Measurements from ENCODE around the gene GPATCH2.

GPATCH2 gene

DNA sequence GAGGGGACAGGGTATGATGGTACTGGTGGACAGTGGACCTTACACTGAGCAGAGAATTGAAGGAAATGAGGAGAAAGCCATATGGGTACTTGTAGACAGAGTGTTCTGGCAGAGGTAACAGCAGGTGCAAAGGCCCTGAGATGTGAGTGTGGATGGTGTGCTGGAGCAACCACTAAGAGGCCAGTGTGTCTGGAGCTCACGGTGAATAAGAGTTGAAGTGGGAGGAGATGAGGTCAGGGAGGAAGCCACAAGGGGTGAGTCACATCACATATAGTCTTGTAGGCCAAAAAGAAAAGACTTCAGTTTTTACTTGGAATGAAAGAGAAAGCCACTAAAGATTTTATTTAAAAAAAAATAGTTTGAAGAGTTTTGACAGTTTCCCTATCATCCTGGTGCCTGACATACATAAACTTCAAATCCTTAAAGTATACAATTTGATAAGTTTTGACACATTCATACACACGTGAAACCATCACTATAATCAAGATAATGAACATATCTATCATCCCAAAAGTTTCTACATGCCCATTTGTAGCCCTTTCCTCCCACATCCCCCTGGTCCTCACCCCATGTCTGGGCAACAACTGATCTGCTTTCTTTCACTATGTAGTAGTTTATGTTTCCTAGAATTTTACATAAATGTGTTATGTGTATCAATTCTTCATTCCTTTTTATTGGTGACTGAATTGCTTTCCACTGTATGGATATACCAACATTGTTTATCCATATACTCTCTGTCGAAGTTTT, 148.4 kb downstream of the GPATCH2 start:
- TF ChIP-seq TCF12 (IDR thresholded peaks at IDR 0.05; ENCODE audit: low read depth) (no peak), TAF1 (IDR thresholded peaks at IDR 0.05; ENCODE audit: low read depth) (no peak)

DNA sequence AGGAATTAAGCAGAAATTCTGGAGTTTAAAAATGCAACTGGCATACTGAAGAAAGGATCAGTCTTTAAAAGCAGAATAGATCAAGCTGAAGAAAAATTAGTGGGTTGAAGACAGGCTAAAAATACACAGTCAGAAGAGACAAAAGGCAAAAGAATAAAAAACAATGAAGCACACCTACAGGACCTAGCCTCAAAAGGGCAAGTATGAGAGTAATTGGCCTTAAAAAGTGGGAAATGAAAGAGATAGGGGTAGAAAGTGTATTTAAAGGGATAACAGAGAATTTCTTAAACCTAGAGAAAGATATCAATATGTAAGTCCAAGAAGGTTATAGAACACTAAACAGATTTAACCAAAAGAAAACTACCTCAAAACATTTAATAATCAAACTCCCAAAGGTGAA, 152.4 kb downstream of the GPATCH2 start:
- TF ChIP-seq TCF12 (IDR thresholded peaks at IDR 0.05; ENCODE audit: low read depth), result no peak
- TF ChIP-seq, protein P1, sequence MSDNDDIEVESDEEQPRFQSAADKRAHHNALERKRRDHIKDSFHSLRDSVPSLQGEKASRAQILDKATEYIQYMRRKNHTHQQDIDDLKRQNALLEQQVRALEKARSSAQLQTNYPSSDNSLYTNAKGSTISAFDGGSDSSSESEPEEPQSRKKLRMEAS (IDR thresholded peaks at IDR 0.05), result no peak
- no peak for TF ChIP-seq TEAD4 (IDR thresholded peaks at IDR 0.05)
- TF ChIP-seq TAF1 (IDR thresholded peaks at IDR 0.05; ENCODE audit: low read depth), result no peak
- TF ChIP-seq RAD21 (IDR thresholded peaks at IDR 0.05; ENCODE audit: low read depth), result no peak
- no peak for TF ChIP-seq YY1 (IDR thresholded peaks at IDR 0.05; ENCODE audit: low read depth)
- no peak for TF ChIP-seq FOXM1 (IDR thresholded peaks at IDR 0.05; ENCODE audit: borderline replicate concordance, low read depth)
- TF ChIP-seq, protein P2, sequence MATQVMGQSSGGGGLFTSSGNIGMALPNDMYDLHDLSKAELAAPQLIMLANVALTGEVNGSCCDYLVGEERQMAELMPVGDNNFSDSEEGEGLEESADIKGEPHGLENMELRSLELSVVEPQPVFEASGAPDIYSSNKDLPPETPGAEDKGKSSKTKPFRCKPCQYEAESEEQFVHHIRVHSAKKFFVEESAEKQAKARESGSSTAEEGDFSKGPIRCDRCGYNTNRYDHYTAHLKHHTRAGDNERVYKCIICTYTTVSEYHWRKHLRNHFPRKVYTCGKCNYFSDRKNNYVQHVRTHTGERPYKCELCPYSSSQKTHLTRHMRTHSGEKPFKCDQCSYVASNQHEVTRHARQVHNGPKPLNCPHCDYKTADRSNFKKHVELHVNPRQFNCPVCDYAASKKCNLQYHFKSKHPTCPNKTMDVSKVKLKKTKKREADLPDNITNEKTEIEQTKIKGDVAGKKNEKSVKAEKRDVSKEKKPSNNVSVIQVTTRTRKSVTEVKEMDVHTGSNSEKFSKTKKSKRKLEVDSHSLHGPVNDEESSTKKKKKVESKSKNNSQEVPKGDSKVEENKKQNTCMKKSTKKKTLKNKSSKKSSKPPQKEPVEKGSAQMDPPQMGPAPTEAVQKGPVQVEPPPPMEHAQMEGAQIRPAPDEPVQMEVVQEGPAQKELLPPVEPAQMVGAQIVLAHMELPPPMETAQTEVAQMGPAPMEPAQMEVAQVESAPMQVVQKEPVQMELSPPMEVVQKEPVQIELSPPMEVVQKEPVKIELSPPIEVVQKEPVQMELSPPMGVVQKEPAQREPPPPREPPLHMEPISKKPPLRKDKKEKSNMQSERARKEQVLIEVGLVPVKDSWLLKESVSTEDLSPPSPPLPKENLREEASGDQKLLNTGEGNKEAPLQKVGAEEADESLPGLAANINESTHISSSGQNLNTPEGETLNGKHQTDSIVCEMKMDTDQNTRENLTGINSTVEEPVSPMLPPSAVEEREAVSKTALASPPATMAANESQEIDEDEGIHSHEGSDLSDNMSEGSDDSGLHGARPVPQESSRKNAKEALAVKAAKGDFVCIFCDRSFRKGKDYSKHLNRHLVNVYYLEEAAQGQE (IDR thresholded peaks at IDR 0.05; ENCODE audit: low read depth), result no peak
- no peak for TF ChIP-seq ZBTB7A (IDR thresholded peaks at IDR 0.05; ENCODE audit: low read depth)
- TF ChIP-seq, protein P3, sequence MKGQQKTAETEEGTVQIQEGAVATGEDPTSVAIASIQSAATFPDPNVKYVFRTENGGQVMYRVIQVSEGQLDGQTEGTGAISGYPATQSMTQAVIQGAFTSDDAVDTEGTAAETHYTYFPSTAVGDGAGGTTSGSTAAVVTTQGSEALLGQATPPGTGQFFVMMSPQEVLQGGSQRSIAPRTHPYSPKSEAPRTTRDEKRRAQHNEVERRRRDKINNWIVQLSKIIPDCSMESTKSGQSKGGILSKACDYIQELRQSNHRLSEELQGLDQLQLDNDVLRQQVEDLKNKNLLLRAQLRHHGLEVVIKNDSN (IDR thresholded peaks at IDR 0.05), result no peak
- no peak for TF ChIP-seq NFIC (IDR thresholded peaks at IDR 0.05)
- TF ChIP-seq EGR1 (IDR thresholded peaks at IDR 0.05), result no peak
- no peak for TF ChIP-seq EP300 (IDR thresholded peaks at IDR 0.05; ENCODE audit: borderline replicate concordance)

GRCh38 chr1:217472915-217473314, 158.0 kb downstream of the GPATCH2 start:
- TF ChIP-seq TEAD4 (IDR thresholded peaks at IDR 0.05) (no peak), FOXM1 (IDR thresholded peaks at IDR 0.05; ENCODE audit: borderline replicate concordance, low read depth) (no peak), ZBTB7A (IDR thresholded peaks at IDR 0.05; ENCODE audit: low read depth) (no peak), NFIC (IDR thresholded peaks at IDR 0.05) (no peak), CREB1 (IDR thresholded peaks at IDR 0.05; ENCODE audit: low read depth) (no peak), TCF12 (IDR thresholded peaks at IDR 0.05; ENCODE audit: low read depth) (no peak), YY1 (IDR thresholded peaks at IDR 0.05; ENCODE audit: low read depth) (no peak), EP300 (IDR thresholded peaks at IDR 0.05; ENCODE audit: borderline replicate concordance) (no peak), RAD21 (IDR thresholded peaks at IDR 0.05; ENCODE audit: low read depth) (no peak), CEBPB (IDR thresholded peaks at IDR 0.05) (no peak)
- TF ChIP-seq, protein P3 (IDR thresholded peaks at IDR 0.05), result no peak
- TF ChIP-seq, protein P1 (IDR thresholded peaks at IDR 0.05), result no peak
- TF ChIP-seq, protein P2 (IDR thresholded peaks at IDR 0.05; ENCODE audit: low read depth), result no peak

GRCh38 chr1:217471403-217471802, 159.5 kb downstream of the GPATCH2 start:
- TF ChIP-seq, protein P1 (IDR thresholded peaks at IDR 0.05), result no peak
- no peak for TF ChIP-seq EGR1 (IDR thresholded peaks at IDR 0.05)
- no peak for TF ChIP-seq TCF12 (IDR thresholded peaks at IDR 0.05; ENCODE audit: low read depth)
- TF ChIP-seq YY1 (IDR thresholded peaks at IDR 0.05; ENCODE audit: low read depth), result no peak
- TF ChIP-seq ZBTB7A (IDR thresholded peaks at IDR 0.05; ENCODE audit: low read depth), result no peak
- TF ChIP-seq, protein P2 (IDR thresholded peaks at IDR 0.05; ENCODE audit: low read depth), result no peak
- TF ChIP-seq NFIC (IDR thresholded peaks at IDR 0.05), result no peak
- no peak for TF ChIP-seq CEBPB (IDR thresholded peaks at IDR 0.05)
- TF ChIP-seq RAD21 (IDR thresholded peaks at IDR 0.05; ENCODE audit: low read depth), result no peak
- TF ChIP-seq TAF1 (IDR thresholded peaks at IDR 0.05; ENCODE audit: low read depth), result no peak
- no peak for TF ChIP-seq CREB1 (IDR thresholded peaks at IDR 0.05; ENCODE audit: low read depth)
- TF ChIP-seq TEAD4 (IDR thresholded peaks at IDR 0.05), result no peak

All from Ishikawa (cell line).